Measurements from ENCODE around the gene XRCC5.

DNA sequence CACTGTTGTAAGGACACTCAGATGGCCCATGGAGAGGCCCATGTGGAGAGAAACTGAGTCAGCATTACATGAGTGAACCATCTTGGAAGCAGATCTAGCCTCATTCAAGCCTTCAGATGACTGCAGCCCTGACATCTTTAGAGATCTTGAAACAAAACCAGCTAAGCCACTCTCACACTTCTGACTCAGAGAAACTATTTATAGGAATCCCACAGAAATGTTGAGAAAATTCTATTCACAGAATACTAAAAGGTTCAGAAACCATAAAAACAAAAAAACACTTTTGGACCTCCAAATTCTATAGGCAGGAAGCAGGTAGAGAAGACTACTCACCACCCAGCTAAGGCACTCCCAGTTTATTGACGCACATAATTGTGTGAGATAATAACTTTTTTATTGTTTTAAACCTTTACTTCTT, 18.8 kb upstream of the XRCC5 start:
- TF ChIP-seq, protein P1, sequence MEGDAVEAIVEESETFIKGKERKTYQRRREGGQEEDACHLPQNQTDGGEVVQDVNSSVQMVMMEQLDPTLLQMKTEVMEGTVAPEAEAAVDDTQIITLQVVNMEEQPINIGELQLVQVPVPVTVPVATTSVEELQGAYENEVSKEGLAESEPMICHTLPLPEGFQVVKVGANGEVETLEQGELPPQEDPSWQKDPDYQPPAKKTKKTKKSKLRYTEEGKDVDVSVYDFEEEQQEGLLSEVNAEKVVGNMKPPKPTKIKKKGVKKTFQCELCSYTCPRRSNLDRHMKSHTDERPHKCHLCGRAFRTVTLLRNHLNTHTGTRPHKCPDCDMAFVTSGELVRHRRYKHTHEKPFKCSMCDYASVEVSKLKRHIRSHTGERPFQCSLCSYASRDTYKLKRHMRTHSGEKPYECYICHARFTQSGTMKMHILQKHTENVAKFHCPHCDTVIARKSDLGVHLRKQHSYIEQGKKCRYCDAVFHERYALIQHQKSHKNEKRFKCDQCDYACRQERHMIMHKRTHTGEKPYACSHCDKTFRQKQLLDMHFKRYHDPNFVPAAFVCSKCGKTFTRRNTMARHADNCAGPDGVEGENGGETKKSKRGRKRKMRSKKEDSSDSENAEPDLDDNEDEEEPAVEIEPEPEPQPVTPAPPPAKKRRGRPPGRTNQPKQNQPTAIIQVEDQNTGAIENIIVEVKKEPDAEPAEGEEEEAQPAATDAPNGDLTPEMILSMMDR (IDR thresholded peaks at IDR 0.05): no peak
- TF ChIP-seq POLR2A (IDR thresholded peaks at IDR 0.05): no peak

Measured in tibial nerve (tissue), 3 donors.